ENCODE data around the gene ASB18. TPM values are rescaled to one million over a fixed set of nuclear protein-coding genes. Genes with fewer than 3 reads are reported as not detected.

Gene ASB18
- total RNA-seq, 1 experiment from 2014 or later: not detected

GRCh38 chr2:236256366-236256985, 7.7 kb downstream of the ASB18 start:
- CTCF ChIA-PET: no interaction called here
- intact Hi-C loops (cut with micrococcal nuclease): no loop called here

GRCh38 chr2:236254674-236255073, 9.5 kb downstream of the ASB18 start:
- POLR2A ChIA-PET: no interaction called here
- DNase-seq (ENCODE audit: low read depth, low spot score) (no peak), ATAC-seq (no peak)
- Histone ChIP-seq H3K4me1 (ENCODE audit: control insufficient read depth in 1 of 2, insufficient read depth in 2 of 2, low read length in 2 of 2) (no peaks in the 10 kb centered on the region), H3K27ac (ENCODE audit: low read depth, low read length) (no peak overlapping the region), H2AFZ (ENCODE audit: low read depth, low read length, poor library complexity, severe bottlenecking) (no peak overlapping the region), H3K4me2 (ENCODE audit: low read length) (no peak overlapping the region), H3K27me3 (ENCODE audit: insufficient read depth, low read length) (no peaks in the 10 kb centered on the region), H3K4me3 (replicated peaks in 1 of 2; ENCODE audit: low read depth in 1 of 2, low read length in 2 of 2) (no peak overlapping the region), H3K36me3 (ENCODE audit: control insufficient read depth in 1 of 2, insufficient read depth in 2 of 2, low read length in 2 of 2) (no peaks in the 10 kb centered on the region), H3K9me3 (ENCODE audit: control insufficient read depth in 1 of 2, insufficient read depth in 1 of 2, low read depth in 1 of 2, low read length in 2 of 2) (no peaks in the 10 kb centered on the region), H3K79me2 (ENCODE audit: insufficient read depth, low read length) (no peaks in the 10 kb centered on the region), H3K9ac (ENCODE audit: low read length) (no peak overlapping the region), H4K20me1 (ENCODE audit: insufficient read depth) (no peaks in the 10 kb centered on the region), H3K9me2 (ENCODE audit: insufficient read depth) (no peaks in the 10 kb centered on the region)
- intact Hi-C loops (cut with micrococcal nuclease): no loop called here
- RAD21 ChIA-PET (ENCODE audit: low non-redundant PET in 1 of 2, low total read pairs in 2 of 2, uncharacterized antibody in 2 of 2, unreplicated experiment in 2 of 2): no interaction called here
- no TSS peak for BruUV-seq (replicated peaks)
- CTCF ChIA-PET: no interaction called here
- TF ChIP-seq EGR1 (IDR thresholded peaks at IDR 0.05; ENCODE audit: low read depth) (no peak), SIN3A (IDR thresholded peaks at IDR 0.05; ENCODE audit: low read depth) (no peak), EZH2phosphoT487 (IDR thresholded peaks at IDR 0.05; ENCODE audit: borderline replicate concordance) (no peak), YY1 (IDR thresholded peaks at IDR 0.05; ENCODE audit: extremely low read depth, insufficient replicate concordance, low read depth, low read length) (no peak), POLR2AphosphoS5 (IDR thresholded peaks at IDR 0.05; ENCODE audit: low read depth, low read length) (no peak), ATF3 (IDR thresholded peaks at IDR 0.05) (no peak), CEBPB (IDR thresholded peaks at IDR 0.05; ENCODE audit: low read depth) (no peak), ELF1 (IDR thresholded peaks at IDR 0.05; ENCODE audit: borderline replicate concordance, low read depth) (no peak), SRF (IDR thresholded peaks at IDR 0.05; ENCODE audit: low read depth) (no peak), JUND (IDR thresholded peaks at IDR 0.05) (no peak), CBX3 (IDR thresholded peaks at IDR 0.05; ENCODE audit: low read depth) (no peak), RAD21 (IDR thresholded peaks at IDR 0.05; ENCODE audit: low read depth) (no peak), CTCF (IDR thresholded peaks at IDR 0.05 in 2 of 3, conservative IDR thresholded peaks at IDR 0.05 in 1 of 3; ENCODE audit: borderline replicate concordance in 1 of 3, insufficient read depth in 1 of 3, low read depth in 2 of 3, low read length in 2 of 3) (no peak)
- TF ChIP-seq, protein P1, sequence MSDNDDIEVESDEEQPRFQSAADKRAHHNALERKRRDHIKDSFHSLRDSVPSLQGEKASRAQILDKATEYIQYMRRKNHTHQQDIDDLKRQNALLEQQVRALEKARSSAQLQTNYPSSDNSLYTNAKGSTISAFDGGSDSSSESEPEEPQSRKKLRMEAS (IDR thresholded peaks at IDR 0.05): no peak

More at GRCh38 chr2:236256366-236256985, 7.7 kb downstream of the ASB18 start:
- Histone ChIP-seq H3K9ac (ENCODE audit: low read length) (no peak overlapping the region), H4K20me1 (ENCODE audit: insufficient read depth) (no peaks in the 10 kb centered on the region), H3K27me3 (ENCODE audit: insufficient read depth, low read length) (no peaks in the 10 kb centered on the region), H3K79me2 (ENCODE audit: insufficient read depth, low read length) (no peaks in the 10 kb centered on the region), H2AFZ (ENCODE audit: low read depth, low read length, poor library complexity, severe bottlenecking) (no peak overlapping the region), H3K9me2 (ENCODE audit: insufficient read depth) (no peaks in the 10 kb centered on the region), H3K9me3 (ENCODE audit: control insufficient read depth in 1 of 2, insufficient read depth in 1 of 2, low read depth in 1 of 2, low read length in 2 of 2) (no peaks in the 10 kb centered on the region), H3K27ac (ENCODE audit: low read depth, low read length) (no peak overlapping the region), H3K4me3 (replicated peaks in 1 of 2; ENCODE audit: low read depth in 1 of 2, low read length in 2 of 2) (no peak overlapping the region), H3K36me3 (ENCODE audit: control insufficient read depth in 1 of 2, insufficient read depth in 2 of 2, low read length in 2 of 2) (no peaks in the 10 kb centered on the region), H3K4me1 (ENCODE audit: control insufficient read depth in 1 of 2, insufficient read depth in 2 of 2, low read length in 2 of 2) (no peaks in the 10 kb centered on the region), H3K4me2 (ENCODE audit: low read length) (no peak overlapping the region)
- POLR2A ChIA-PET: no interaction called here
- RAD21 ChIA-PET (ENCODE audit: low non-redundant PET in 1 of 2, low total read pairs in 2 of 2, uncharacterized antibody in 2 of 2, unreplicated experiment in 2 of 2): no interaction called here
- DNase-seq (ENCODE audit: low read depth, low spot score) (no peak), ATAC-seq (no peak)
- TF ChIP-seq SRF (IDR thresholded peaks at IDR 0.05; ENCODE audit: low read depth) (no peak), SIN3A (IDR thresholded peaks at IDR 0.05; ENCODE audit: low read depth) (no peak), ZFX (IDR thresholded peaks at IDR 0.05) (no peak), EGR1 (IDR thresholded peaks at IDR 0.05; ENCODE audit: low read depth) (no peak), CBX3 (IDR thresholded peaks at IDR 0.05; ENCODE audit: low read depth) (no peak), CEBPB (IDR thresholded peaks at IDR 0.05; ENCODE audit: low read depth) (no peak)
- BruUV-seq (replicated peaks): no TSS peak
